VCaP (cell line): ENCODE data around the gene HDAC4.

Experiments used
- H3K27ac ChIP-seq: fragments of 450-650 bp; 2 replicates; pipeline ENCODE4 v1.5.1; 2017
- CTCF ChIP-seq: fragments of 450-650 bp; conservative IDR thresholded peaks from 2 replicates; pipeline ENCODE4 v1.5.1; 2017; ENCODE audit warnings: mild to moderate bottlenecking, moderate library complexity

HDAC4 gene

GRCh38 chr2:239189711-239190131, 211.1 kb downstream of the HDAC4 start:
- no peak overlapping the region for H3K27ac ChIP-seq
- TF ChIP-seq CTCF, result no peak

GRCh38 chr2:239188536-239188935, 212.3 kb downstream of the HDAC4 start:
- TF ChIP-seq CTCF, result no peak
- no peak overlapping the region for H3K27ac ChIP-seq

GRCh38 chr2:239187464-239188253, 213.2 kb downstream of the HDAC4 start:
- no peak overlapping the region for H3K27ac ChIP-seq
- TF ChIP-seq CTCF, result no peak

- H3K27ac ChIP-seq, result no peak overlapping the region
- no peak for TF ChIP-seq CTCF
Observed at GRCh38 chr2:239186516-239187357, 214.1 kb downstream of the HDAC4 start.

- no peak for TF ChIP-seq CTCF
- no peak overlapping the region for H3K27ac ChIP-seq
Observed at GRCh38 chr2:239184968-239185903, 215.6 kb downstream of the HDAC4 start.

GRCh38 chr2:239184179-239184578, 216.6 kb downstream of the HDAC4 start:
- H3K27ac ChIP-seq, result no peak overlapping the region
- TF ChIP-seq CTCF, result no peak
